HL-60/S4 (cell line): ENCODE measurements around the gene TCF21.
"Not testable (repeated sequence)": the region's sequence is repeated elsewhere in the genome, so short reads cannot be mapped to it uniquely, and the experiment has no call there.

Experiments used
- in situ Hi-C: fragments of 300-500 bp; cut with MboI; formaldehyde crosslinking; loops from 2 replicates; pipeline ENCODE4 v1.14.3; 2022; ENCODE audit warnings: low sequenced_read_pairs

The TCF21 gene

DNA sequence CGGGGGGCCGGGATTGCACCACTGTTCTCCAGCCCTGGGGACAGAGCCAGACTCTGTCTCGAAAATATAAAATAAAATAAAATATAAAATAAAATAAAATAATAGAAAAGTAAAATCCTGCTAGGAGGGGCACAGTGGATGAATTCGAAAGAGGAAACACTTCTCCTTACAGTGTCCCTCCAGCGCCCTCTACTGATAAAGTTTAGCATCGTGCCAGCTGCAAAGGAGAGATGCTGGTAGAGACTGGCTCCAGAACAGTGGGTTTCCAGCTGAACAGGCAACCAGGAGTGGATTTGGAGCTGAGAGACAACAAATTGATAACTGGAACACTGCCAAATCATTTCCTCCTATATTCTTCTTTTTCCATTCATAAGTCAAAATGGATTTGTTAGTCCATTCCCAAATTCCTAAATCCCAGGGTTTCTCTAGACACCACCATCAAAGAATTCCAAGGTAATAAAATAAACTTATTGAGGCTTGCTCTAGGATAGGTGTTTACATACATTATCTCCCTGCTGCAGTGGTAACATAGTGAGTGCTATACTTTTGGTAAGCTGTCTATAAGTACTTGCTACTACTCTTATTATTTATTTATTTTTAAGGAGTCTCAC lies 32.4 kb downstream of the TCF21 start:
- in situ Hi-C loops: loop anchor here (25.0 kb wide), 3 partner anchors 359 to 1384 kb away; partner anchors contain the start of gene TAAR9

- in situ Hi-C loops: loop anchor here (25.0 kb wide), 3 partner anchors 362 to 1387 kb away; partner anchors contain the start of gene TAAR9
Observed at GRCh38 chr6:133923938-133924593, 35.2 kb downstream of the TCF21 start.

DNA sequence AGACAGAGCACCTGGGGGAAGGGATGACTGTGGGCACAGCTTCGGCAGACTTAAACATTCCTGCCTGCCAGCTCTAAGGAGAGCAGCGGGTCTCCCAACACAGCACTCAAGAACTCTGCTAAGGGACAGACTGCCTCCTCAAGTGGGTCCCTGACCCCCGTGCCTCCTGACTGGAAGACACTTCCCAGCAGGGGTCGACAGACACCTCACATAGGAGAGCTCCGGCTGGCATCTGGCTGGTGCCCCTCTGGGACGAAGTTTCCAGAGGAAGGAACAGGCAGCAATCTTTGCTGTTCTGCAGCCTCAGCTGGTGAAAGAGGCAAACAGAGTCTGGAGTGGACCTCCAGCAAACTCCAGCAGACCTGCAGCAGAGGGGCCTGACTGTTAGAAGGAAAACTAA lies 42.3 kb downstream of the TCF21 start:
- in situ Hi-C loops: not testable (repeated sequence)

GRCh38 chr6:133936352-133936751 lies 47.4 kb downstream of the TCF21 start:
- in situ Hi-C loops: not testable (repeated sequence)

- in situ Hi-C loops: no loop called here
Observed at GRCh38 chr6:133937909-133938308, 49.0 kb downstream of the TCF21 start.

DNA sequence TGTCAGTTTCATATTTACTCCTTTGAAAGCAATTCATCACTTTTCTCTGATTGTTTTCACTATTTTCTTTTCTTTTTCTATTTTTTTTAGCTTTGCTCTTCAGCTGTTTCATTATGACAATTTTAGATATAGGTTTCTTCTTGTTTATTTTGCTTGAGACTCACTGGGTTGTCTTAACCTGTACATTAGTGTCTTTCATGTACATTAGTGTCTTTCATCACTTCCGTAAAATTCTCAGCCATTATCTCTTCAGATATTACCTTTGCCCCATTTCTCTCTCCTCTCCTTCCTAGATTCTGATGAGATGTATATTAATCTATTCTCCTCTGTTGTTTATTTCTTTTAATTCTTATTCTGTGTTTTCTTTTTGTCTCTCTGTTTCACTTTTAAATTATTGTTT lies 49.6 kb downstream of the TCF21 start:
- in situ Hi-C loops: no loop called here

DNA sequence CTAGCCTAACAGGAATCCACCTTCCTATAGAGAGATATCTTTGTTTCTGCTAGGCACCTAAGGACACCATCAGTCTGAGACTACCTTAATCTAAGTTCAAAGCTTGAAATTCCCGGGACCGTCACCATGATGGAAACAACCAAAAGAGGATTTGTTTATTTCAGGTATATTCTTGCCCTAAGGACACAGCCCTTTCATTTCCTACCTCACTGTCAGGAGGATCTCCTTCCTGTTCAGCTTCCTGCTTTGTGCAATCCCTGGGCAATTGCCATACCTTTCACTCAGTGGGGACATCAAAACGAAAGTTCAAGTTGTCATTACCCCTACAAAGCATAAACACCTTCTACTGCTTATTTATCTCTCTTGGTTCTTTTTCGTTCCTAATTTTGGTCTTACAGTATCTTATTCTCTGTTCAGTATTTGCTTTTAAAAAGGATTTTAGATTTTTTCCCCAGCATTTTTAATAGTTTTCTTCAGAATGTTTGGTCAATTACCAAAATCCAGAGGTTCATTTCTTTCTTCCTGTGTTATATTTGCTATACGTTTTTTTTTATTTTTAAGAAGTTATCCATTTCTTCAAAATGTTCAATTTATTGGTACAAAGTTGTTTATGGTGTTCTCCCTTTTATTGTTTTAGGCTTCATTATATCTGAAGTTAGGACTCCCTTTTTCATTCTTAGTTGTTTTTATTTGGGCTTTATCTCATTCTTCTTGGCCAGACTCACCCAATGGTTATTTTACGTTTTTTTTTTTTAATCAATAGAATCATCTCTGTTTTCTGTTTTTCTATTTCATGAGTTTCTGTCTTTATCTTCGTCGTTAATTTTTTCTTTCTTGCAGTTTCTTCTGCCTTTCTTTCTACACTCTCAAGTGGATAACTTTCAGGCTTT lies 51.1 kb downstream of the TCF21 start:
- in situ Hi-C loops: no loop called here
